D721Med (cell line): Measurements from ENCODE around the gene NAV3.

Experiments used
- DNase-seq: peaks from one replicate; pipeline ENCODE4 v3.0.0; 2011; ENCODE audit warnings: low spot score; ENCODE audit not compliant: insufficient read length
- FAIRE-seq: peaks from 2 replicates; lab custom pipeline; 2011; peaks lifted over from hg19 to GRCh38; lab: Jason Lieb, UNC
- TF ChIP-seq, protein P1 (sequence below): IDR thresholded peaks from 2 replicates; pipeline ENCODE4 v1.5.1; 2012; ENCODE audit warnings: mild to moderate bottlenecking, control low read depth; ENCODE audit not compliant: insufficient read depth; ENCODE audit errors: missing control alignments

The NAV3 gene

GRCh38 chr12:77999074-77999715 lies 168.5 kb downstream of the NAV3 start:
- FAIRE-seq (no peak), DNase-seq (no peak)
- TF ChIP-seq, protein P1, sequence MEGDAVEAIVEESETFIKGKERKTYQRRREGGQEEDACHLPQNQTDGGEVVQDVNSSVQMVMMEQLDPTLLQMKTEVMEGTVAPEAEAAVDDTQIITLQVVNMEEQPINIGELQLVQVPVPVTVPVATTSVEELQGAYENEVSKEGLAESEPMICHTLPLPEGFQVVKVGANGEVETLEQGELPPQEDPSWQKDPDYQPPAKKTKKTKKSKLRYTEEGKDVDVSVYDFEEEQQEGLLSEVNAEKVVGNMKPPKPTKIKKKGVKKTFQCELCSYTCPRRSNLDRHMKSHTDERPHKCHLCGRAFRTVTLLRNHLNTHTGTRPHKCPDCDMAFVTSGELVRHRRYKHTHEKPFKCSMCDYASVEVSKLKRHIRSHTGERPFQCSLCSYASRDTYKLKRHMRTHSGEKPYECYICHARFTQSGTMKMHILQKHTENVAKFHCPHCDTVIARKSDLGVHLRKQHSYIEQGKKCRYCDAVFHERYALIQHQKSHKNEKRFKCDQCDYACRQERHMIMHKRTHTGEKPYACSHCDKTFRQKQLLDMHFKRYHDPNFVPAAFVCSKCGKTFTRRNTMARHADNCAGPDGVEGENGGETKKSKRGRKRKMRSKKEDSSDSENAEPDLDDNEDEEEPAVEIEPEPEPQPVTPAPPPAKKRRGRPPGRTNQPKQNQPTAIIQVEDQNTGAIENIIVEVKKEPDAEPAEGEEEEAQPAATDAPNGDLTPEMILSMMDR, result no peak

DNA sequence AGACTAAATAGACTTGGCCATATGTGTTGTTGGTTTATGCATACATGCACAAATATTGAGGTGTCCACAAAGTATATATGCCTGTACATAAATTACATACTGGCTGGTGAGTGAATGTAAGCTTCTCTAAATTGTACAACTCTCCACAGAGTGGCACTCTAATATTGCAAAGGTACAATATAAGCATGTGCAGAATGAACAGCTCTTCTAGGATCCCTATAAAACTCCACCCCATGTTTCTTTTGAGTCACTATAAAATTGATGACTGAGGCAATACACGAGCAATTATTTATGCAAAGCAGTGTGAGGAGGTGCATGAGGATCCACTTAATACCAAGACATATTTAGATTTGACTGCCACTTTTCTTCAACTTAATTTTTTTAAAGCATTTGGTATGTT lies 172.2 kb downstream of the NAV3 start:
- DNase-seq, result no peak
- TF ChIP-seq, protein P1, result peak; percentile 26

DNA sequence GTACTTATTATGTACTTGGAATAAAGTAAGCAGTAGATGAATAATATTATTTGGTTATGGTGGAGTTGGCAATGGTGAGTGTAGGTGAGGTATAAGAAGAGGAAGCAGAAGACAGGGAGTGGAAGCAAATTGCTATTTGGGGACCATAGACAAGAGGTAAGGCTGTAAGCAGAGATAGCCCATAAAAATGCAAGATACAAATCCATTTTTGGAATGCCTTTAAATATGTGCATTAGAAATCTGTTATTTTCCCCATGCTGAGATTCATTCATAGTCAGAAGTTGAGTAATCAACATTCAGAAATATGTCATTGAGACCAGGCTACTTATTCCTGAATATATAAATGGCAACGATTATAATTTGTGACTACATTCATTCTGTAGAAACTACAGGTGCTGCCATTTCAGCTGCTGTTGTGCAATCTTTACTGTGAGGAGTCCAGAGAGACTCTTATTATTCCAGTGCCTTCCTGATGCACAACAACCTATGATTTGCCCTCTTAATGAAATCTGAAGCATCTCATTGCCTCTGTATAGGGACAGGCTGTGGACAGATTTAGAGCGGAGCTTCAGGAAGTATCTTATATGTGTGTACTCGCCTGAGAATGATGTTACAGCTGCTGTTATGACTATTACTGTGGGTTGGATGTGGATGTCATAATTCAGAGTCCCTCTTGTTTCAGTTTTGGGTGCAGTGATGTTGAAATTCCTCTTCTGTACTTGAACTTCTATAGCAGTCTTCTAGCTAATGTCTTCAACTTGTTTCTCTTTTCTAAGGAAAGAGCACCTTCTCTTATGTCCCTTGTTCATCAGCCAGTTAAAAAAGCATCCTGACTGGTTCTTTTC lies 173.8 kb downstream of the NAV3 start:
- DNase-seq, result no peak
- no peak for FAIRE-seq
- TF ChIP-seq, protein P1, result no peak

More for the DNA sequence above, 172.2 kb downstream of the NAV3 start:
- FAIRE-seq, result no peak

DNA sequence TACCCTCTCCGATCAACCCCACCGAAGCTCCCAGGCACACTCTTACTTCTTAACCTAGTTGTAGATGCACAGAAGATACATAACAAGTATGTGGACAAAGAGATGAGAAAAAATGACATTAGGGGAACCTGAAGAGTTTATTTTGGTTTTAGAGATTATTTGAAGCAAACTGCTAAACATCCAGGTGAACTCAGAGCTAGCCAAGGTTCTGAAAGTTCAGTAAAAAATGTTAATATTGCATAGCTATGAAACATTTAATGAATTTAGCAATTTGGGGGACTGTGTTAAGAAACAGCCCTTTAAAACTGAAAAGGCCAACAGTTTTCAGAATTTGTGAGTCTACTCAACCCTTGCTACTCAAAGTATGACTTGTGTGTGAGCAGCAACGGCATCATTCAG lies 174.4 kb downstream of the NAV3 start:
- FAIRE-seq (no peak), DNase-seq (no peak)
- TF ChIP-seq, protein P1, result no peak

DNA sequence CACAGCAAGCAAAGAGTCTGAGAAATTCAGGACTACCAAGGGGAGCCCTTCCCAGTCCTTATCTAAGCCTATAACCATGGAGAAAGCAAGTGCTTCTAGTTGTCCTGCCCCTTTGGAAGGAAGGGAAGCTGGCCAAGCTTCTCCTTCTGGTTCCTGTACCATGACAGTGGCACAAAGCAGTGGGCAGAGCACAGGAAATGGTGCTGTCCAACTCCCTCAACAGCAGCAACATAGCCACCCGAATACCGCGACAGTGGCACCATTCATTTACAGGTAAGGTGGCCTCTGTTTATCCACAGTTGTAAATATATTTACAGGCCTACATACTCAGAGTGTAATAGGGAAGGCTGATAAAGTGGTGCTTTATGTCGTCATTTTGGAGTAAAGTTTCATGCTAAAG lies 176.5 kb downstream of the NAV3 start:
- TF ChIP-seq, protein P1, result no peak
- DNase-seq, result no peak
- FAIRE-seq, result no peak

GRCh38 chr12:78009031-78009430 lies 178.3 kb downstream of the NAV3 start:
- FAIRE-seq (no peak), DNase-seq (no peak)
- TF ChIP-seq, protein P1, result no peak
